Activated CD8-positive, alpha-beta memory T cell treated with anti-CD3 and anti-CD28 coated beads, Interleukin-2, amount 50 U/mL, for 4 hours (primary cell): ENCODE results near the gene PHLPP2.
"Not testable (repeated sequence)": the region's sequence is repeated elsewhere in the genome, so short reads cannot be mapped to it uniquely, and the experiment has no call there.

Source experiments
- DNase-seq: peaks from one replicate; pipeline ENCODE4 v3.0.0-alpha.2; 2020

PHLPP2 gene

DNA sequence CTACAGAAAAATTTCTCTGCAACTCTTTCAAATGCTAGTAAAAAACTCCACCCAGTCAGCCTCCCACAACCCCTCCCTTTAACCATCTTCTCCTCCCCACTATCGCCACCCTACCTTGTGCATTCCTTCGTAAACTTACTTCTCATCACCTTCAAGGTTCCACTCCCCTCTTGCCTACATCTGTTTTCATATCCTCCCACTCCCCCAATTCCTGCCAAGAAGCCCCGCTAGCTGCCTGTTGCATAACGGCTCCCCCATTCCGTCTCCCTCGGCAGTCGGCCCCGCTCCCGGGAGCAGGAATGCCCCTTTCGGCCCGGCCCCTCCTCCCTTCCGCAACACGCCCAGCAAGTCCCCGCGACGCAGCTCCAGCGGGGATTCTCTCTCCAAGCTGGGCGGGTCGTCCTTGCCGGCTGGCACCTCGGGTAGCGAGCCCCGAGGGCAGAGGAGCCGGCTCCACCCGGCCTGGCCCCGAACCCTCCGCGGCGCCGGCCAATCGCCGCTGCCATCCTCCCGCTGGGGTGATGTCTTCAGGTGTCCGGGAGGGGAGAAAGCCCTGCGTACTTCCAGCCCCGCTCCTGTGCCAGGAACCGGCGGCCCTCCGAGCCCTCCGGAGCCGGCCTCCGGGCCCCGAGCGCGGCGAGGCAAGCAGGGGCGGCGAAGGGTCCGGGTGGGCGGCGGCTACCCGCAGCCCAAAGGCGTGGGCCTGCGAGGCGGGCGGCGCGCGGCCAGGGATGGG lies 1.5 kb downstream of the PHLPP2 start:
- DNase-seq: peak; percentile 48

DNA sequence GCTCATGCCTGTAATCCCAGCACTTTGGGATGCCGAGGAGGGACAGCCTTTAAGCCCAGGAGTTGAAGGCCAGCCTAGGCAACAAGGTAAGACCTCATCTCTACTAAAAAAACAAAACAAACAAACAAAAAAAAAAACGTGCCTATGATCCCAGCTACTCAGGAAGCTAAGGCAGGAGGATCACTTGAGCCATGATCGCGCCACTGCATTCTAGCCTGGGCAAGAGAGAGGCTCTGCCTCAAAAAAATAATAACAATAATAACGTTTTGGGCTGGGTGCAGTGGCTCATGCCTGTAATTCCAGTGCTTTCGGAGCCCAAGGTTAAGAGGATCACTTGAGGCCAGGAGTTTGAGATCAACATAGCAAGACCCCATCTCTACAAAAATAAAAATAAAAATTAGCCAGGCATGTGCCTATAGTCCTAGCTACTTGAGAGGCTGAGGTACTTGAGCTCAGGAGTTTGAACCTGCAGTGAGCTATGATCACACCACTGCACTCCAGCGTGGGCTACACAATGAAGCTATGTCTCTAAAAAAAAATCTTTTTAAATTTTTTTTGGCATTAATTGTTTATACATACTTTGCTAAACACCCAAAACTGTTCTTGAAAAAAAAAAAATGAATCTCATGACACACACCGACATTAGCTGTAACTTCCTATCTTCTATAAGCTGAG lies 3.3 kb downstream of the PHLPP2 start:
- DNase-seq: no peak

DNA sequence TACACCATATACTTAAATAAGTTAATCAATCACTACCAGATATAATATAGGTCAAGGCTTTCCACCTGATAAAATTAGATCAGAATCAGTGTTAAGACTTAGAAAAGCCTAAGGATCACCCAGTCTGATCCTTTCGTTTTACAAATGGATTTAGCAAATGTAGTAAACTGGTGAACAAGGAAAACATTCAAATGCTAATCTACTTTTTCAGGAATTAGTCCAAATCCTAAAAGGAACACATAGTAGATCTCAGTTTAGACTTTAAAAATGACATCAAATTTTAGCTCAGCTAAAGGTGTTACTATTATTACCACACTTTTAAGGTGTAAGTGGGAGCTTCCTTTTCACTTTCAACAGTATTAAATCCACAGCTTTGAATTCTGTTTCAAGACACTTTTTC lies 12.0 kb downstream of the PHLPP2 start:
- no peak for DNase-seq

DNA sequence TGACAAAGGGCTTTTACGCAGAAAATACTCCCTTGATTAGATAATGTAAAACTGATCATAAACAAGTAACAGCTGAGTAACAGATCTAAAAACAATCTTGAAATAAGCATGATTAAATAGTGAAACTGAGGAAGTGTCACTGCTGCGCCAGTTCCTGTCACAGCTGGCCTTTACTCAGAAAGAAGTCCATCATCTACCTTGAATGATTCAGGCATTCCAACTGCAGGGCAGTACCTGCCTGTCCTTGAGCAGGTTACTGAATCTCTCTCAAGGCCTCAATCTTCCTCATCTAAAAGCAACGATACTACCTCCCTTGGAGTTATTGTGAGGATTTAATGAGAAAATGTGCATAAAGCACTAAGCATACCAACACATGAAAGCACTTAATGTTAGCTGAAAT lies 12.7 kb downstream of the PHLPP2 start:
- no peak for DNase-seq

DNA sequence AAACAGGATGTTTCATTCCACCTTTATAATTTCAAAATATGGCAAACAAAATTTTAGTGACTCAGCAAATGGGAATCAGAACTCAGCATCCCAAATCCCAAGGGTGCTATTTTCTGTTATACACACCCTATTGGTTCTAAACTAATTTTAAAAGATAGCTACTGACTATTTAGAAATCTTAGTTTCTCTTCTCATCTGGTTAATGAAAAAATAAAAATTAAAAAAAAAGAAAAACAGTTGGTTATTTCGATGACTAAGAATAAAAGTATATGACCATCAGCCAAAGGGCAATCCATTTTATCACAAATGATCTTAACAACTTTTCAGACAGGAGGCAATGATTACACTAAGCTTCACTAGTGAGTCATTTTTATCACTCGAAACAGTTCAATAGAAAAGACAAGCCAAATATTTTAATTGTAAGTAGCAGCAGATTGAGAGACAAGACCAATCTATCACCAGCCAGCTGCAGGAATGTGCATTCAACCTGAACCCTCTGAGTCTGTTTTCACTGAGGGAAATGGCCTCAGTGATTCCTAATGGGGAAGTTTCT lies 15.2 kb downstream of the PHLPP2 start:
- no peak for DNase-seq

DNA sequence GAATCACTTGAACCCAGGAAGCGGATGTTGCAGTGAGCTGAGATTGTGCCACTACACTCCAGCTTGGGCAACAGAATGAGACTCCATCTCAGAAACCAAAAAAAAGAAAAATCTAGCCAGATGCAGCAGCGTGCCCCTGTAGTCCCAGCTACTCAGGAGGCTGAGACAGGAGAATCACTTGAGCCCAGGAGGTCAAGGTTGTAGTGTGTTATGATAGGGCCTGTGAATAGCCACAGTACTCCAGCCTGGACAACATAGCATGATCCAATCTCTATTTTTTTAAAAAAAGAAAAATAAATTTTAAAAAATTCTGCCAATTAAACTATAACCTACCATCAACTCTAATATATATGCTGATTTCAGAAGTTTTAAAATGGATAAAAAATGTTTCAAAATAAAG lies 15.8 kb downstream of the PHLPP2 start:
- no peak for DNase-seq

DNA sequence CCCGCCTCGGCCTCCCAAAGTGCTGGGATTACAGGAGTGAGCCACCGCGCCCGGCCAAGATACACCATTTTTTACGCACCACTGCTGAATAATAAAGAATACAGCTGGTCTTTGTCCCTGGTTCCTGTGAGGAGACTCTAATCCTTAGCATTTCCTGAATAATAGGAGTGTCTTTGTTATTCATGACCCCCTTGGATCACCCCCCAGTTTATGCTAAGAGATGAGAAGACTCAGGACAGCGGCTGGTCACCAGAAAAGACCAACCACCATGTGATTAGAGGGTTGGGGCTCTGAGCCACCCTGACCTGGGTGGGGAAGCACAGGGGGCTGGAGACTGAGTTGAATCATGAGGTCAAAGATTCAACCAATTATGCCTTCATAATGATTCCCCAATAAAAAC lies 17.3 kb downstream of the PHLPP2 start:
- DNase-seq: no peak

DNA sequence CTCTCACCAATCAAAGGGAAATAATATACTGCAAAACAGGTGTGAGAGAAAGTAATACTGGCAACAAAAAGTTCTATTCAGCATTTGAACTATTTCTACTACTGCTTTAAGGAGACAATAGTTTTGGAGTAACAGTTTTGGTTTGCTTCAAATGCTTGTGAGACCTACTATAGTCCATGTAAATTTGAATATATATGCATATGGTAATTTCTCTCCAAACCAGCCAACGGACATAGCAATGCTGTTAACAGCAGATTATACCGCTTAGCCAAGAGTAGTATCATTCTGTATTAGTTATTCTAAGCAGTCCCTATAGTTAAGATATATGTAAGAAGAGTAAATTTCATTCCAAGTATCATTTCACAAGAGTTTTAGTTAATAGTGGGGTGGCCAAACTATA lies 18.5 kb downstream of the PHLPP2 start:
- no peak for DNase-seq

DNA sequence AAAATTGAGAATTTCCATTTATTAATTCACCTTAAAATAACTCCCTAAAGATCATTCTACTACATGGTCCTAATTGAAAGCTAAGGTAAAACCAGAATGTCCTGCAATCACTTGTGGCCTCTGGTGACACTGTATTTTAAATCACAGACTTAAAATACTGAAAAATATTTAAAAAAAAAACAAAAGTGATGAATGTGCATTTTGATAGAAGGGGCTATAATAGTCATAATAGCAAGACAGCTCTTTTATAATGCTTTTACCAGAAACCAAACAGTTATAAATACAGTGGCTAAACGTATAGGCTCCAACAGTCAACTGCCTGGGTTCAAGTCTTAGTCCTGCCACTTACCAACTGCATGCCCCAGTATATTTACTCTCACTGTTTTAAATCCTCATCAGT lies 21.2 kb downstream of the PHLPP2 start:
- DNase-seq: no peak

DNA sequence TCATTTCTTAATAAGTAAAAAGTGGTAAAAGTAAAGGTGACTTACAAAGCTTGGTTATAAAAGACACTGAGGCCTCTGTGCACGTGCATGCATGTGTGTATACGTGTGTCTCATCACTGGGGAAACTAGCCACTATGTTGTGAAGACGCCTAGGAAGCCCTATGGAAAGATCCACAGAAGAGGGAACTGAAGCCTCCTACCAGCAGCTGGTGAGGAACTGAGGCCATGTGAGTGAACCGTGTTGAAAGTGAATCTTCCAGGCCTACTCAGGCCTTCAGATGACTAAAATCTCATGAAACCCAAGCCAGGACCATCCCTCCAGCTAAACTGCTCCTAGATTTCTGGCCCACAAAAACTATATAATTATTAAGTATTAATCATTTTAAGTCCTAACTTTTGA lies 23.7 kb downstream of the PHLPP2 start:
- no peak for DNase-seq

DNA sequence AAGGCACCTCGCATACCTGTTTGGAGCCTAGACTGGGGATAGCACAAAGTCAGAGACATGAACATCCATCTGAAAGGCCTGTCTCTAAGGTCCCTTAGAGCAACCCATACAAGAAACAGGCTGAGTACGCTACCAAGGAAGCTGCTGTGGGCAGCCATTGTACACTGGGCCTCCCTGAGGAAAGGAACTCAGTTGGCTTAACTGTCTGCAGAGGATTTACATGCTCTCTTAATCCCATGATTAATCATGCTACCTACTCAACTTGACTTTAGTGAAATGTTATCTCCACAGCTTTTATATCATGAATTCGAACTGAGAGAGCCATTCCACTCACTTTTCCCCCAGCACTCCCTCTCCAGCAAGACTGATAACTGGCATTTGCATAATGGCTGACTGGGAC lies 26.0 kb downstream of the PHLPP2 start:
- no peak for DNase-seq

DNA sequence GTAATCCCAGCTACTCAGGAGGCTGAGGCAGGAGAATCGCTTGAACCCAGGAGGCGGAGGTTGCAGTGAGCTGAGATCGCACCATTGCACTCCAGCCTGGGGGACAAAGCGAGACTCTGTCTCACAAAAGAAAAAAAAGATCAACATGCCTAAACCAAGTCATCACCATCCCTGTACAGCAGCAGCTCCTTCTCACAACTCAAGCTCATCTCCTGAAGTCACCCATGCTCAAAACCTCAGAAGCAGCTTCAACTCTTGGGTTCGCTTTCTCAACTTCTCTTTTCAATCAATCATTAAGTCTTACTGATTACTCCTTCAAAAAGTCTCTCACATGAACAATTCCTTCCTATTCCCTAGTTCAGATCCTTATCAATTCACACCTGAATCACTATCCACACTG lies 31.3 kb downstream of the PHLPP2 start:
- no peak for DNase-seq

DNA sequence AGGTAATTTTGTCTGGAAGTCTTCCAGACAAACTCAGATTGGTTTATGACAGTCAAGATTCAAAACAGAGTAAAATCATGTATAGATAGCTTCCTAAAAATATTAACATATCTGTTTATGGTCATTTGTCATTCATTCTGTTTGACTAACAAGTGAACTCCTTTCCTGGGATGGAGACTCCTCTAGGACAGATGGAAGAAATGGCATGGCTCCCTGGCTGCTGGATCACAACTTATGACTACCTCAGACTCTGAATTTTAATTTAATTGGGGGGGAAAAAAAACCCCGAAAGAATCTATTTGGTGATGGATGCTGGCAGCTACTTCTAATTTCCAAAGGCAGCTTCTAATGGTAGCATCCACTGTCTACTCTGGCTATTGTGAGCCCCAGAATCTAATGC lies 34.6 kb downstream of the PHLPP2 start:
- DNase-seq: no peak

DNA sequence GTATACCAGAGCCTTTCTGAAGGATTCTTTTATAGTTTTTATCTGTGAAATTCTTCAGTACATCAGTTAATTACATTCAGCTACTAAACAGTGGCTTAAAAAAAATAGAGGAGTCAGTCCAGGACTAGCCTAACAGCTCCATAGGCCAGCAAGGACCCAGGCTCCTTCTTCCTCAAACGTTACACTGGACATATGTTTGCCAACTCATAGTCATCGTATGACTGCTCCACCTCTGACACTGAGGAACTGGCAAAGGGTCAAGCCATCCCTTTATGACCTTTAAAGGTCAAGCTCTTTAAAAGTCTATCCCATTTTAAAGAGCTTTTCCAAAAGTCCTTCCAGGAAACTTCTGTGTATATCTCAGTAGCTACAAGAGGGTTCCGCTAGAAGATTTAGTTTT lies 36.6 kb downstream of the PHLPP2 start:
- no peak for DNase-seq

DNA sequence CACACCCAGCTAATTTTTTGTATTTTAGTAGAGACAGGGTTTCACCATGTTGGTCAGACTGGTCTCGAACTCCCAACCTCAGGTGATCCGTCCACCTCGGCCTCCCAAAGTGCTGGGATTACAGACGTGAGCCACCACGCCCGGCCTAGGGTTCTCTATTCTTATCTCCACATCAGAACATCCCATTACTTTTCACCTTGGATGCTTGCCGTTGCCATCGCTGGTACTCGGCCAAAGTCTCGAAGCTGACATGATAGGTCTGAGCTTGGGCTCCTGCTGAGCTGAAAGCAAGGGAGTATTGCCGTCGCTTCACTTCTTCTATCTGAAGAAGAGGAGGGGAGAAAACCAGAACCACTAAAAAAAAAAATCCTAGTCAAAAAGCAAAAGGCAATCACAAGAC lies 40.2 kb downstream of the PHLPP2 start:
- not testable (repeated sequence) for DNase-seq

DNA sequence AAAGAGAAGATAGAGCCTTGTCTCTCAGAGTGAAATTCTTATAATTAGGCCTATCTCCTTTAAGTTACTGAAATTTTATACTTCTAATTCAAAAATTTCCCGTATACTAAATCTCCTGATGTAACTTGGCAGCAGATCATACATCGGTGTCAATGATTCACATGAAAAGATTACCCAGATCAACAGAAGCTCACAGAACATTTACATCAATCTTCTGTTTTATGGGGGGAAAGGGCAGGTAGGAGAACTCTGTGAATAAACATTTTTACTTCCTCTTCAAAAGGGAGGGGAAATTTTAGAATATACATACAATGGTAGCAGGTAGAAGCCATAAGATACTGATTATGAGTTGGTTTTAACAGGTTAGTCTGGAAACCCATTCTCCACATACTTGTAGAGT lies 43.1 kb downstream of the PHLPP2 start:
- no peak for DNase-seq

DNA sequence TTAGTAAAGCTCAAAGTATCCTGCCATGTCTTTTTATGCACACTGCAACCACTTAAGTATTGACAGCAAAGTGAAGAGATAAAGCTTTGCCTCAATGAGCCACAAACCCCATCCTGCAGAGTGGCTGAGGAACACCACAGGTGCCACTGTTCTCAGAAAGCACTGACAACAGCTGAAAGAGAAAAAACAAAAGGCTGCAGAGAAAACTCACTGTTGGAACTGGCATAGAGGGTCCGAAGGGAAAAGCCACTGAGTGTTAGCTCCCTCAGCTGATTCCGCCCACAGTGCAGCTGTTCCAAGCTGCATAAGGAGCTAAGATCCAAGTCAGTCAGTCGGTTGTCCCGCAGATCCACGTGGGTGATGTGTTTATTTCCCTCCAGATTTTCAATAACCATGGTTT lies 48.3 kb downstream of the PHLPP2 start:
- no peak for DNase-seq

DNA sequence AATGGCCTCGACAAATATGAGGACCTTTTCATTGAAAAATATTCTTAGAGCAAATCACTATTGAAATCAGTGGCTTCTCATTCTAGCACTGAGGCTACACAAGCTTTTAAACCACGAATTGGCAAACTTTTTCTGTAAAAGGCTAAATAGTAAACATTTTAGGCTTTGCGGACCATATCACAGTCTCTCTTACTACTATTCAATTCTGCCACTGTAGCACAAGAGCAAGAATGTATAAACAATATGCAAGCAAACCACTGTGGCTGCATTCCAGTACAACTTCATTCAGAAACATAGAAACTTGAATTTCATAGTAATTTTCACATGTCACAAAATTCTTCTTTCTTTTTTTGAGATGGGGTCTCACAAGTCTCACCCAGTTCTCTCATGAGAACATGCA lies 49.1 kb downstream of the PHLPP2 start:
- no peak for DNase-seq

DNA sequence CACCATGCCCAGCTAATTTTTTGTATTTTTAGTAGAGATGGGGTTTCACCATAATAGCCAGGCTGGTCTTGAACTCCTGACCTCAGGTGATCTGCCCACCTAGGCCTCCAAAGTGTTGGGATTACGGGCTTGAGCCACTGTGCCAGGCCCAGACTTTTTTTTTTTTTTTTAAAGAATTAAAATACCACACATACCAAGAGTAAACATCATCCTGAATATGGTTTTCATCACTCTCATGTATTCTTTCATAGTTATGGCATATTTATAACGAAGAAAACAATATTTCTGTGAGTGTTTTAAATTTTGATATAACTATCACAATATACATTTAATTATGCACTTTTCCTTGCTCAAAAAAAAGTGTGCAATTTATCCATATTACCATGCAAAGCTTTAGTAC lies 50.3 kb downstream of the PHLPP2 start:
- DNase-seq: no peak

DNA sequence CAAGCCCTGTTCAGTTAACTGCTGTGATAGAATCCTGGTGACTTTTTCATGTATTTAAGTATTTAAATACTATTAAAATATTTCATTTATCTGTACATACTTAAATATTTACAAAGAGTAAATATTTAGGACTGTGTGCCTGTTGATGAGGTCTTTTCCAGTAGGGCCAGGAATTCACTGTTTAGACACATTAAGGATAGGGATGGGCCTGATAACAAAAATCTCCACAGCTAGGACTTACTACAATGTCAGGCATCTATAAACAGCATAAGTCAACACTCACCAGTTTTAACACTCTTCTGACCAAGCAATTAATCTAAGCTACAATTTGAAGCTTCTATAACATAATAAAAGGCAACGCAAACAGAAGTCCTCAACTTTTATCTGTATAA lies 50.9 kb downstream of the PHLPP2 start:
- no peak for DNase-seq

DNA sequence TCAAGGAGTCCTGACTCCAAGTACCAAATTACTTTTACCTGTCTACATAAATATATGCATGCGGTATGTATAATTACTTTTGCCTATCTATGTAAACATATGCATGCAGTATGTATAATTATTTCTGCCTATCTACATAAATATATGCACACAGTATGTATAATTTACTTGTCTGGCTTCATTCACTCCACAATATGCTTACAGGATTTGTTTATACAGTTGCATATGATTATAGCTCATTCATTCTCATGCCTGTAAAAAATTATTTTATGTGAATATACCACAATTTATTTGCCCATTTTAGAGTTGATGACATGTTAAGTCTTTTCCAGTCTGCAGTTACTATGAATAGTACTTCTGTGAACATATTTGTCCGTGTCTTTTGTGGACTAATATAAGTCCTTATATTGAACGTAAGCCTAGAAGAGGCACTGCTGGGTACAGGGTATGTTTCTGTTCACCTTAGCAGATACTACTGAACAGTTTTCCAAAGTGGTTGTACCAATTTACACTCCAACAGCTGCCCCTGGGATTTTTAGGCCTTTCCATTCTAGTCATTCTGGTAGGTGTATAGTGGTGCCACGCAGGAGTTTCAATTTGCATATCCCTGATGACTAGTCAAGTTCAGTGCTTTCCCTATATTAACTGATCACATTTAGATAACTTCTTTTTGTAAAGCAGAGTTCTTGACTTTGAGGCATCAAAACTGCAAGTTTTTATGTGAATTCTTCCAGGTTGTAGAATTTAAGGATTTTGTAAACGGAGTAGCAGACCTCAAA lies 51.5 kb downstream of the PHLPP2 start:
- DNase-seq: no peak

DNA sequence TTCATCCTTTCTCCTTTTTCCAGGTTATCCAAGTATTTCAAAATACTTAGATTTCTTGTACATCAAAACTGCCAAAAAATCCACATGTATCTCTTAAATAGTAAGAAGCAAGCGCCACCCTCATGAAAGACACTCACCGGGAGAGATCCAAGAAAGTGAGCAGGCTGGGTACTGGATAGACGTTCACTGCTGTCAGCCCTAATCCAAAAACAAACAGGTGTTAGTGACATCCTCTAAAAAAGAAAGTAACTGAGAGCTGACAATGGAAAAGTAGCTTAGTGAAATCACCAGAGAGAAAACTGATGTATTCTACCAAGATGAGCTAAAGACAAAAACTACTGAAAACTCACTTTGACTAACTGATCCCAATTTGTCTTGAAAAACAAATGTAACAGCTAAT lies 52.4 kb downstream of the PHLPP2 start:
- no peak for DNase-seq

DNA sequence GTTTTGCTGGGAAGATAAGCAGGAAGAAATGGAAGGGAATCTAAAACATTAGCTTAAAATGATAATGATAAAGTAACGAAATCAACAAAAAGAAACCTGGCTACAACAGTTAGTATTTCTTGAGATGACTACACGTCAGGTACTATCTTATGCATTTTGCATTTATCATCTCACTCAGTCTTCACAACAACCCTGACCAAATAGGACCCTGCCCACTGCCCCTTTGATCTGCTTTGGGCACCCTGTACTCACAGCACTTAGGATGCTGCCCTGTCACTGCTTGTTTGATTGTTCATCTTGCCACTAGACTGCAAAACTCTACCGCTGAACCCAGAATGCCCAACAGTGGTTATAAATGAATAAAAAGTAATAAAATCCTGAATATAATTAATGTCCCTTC lies 53.3 kb downstream of the PHLPP2 start:
- DNase-seq: no peak

DNA sequence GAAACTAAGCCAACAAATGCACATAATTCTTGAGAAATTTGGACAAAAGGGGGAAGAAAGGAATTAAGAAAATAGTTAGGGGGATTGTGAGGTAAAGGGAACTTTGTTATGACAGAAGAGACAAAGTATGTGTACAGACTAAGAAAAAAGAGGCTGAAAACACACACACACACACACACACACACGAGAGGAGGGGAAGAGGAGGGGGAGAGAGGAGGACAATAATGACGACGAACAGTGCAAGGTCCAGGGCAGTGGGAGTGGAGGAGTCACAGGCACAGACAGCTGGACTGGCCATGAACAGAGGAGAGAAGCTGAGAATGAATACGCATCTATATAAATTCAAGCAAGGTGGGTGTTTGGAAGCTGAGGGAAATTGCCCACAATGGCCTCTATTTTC lies 54.0 kb downstream of the PHLPP2 start:
- DNase-seq: no peak
